IMR-90 (cell line): ENCODE measurements around the gene SMIM26. TPM values are rescaled to one million over a fixed set of nuclear protein-coding genes. Genes with fewer than 3 reads are reported as not detected.

Source experiments
- ATAC-seq: fragments of 200-7000 bp; cut with Tn5 transposase; 2 replicates; pipeline ENCODE4 v1.9.1; 2020; ENCODE audit warnings: low read depth, mild to moderate bottlenecking, moderate library complexity
- BruUV-seq: library from RNA; stranded (reverse); fragments of 400-500 nt; replicated peaks from 2 replicates; lab custom pipeline; 2021; lab: Mats Ljungman, UMichigan
- CTCF ChIA-PET: fragments of 300-600 bp; formaldehyde crosslinking; extraction: SDS; loops from one replicate; lab custom pipeline; 2021; ENCODE audit warnings: antibody characterized with exemption; lab: Yijun Ruan, JAX
- POLR2A ChIA-PET: fragments of 300-600 bp; sonication (Branson Sonifier 250); formaldehyde crosslinking; loops from one replicate; lab custom pipeline; 2022; ENCODE audit warnings: antibody characterized with exemption; ENCODE audit not compliant: unreplicated experiment; lab: Charles Lee
- DNase-seq: peaks from one replicate; pipeline ENCODE4 v3.0.0; 2013
- H2AFZ ChIP-seq: replicated peaks from 2 replicates; pipeline ENCODE3; 2013; ENCODE audit warnings: low read length, mild to moderate bottlenecking; ENCODE audit not compliant: poor library complexity
- H2AK5ac ChIP-seq: 2 replicates; pipeline ENCODE4 v1.6.1; 2013; ENCODE audit warnings: low read depth, low read length, inconsistent platforms
- H2AK9ac ChIP-seq: replicated peaks from 2 replicates; pipeline ENCODE3; 2013; ENCODE audit warnings: mild to moderate bottlenecking, low read depth, low read length, moderate library complexity; ENCODE audit not compliant: poor library complexity
- H2BK120ac ChIP-seq: 2 replicates; pipeline ENCODE4 v1.6.1; 2013; ENCODE audit warnings: low read depth, low read length, inconsistent platforms
- H2BK15ac ChIP-seq: 3 replicates; pipeline ENCODE4 v1.6.1; 2013; ENCODE audit warnings: low read depth, low read length, inconsistent platforms
- H2BK20ac ChIP-seq: 2 replicates; pipeline ENCODE4 v1.6.1; 2013; ENCODE audit warnings: low read depth, mild to moderate bottlenecking, inconsistent platforms, low read length, moderate library complexity
- H2BK5ac ChIP-seq: 2 replicates; pipeline ENCODE4 v1.6.1; 2013; ENCODE audit warnings: mild to moderate bottlenecking, low read depth, low read length, inconsistent platforms; ENCODE audit not compliant: poor library complexity, severe bottlenecking
- H3K14ac ChIP-seq: replicated peaks from 2 replicates; pipeline ENCODE4 v1.6.1; 2013; ENCODE audit warnings: low read depth, low read length, inconsistent platforms
- H3K18ac ChIP-seq: 2 replicates; pipeline ENCODE4 v1.6.1; 2013; ENCODE audit warnings: low read depth, low read length, control low read depth
- H3K23ac ChIP-seq: 2 replicates; pipeline ENCODE4 v1.6.1; 2013; ENCODE audit warnings: low read depth, low read length, inconsistent platforms
- H3K27ac ChIP-seq: 2 replicates; pipeline ENCODE4 v1.5.1; 2013; ENCODE audit warnings: mild to moderate bottlenecking, control low read depth, low read length; ENCODE audit not compliant: insufficient read depth
- H3K27me3 ChIP-seq: 2 replicates; pipeline ENCODE4 v1.6.1; 2013; ENCODE audit warnings: low read length; ENCODE audit not compliant: control insufficient read depth, insufficient read depth
- H3K36me3 ChIP-seq: 2 replicates; pipeline ENCODE4 v1.6.1; 2013; ENCODE audit warnings: low read length, mixed read lengths; ENCODE audit not compliant: control insufficient read depth, insufficient read depth
- H3K4ac ChIP-seq: 2 replicates; pipeline ENCODE4 v1.6.1; 2013; ENCODE audit warnings: low read depth, low read length, inconsistent platforms
- H3K4me1 ChIP-seq: 2 replicates; pipeline ENCODE4 v1.6.1; 2013; ENCODE audit warnings: low read length, mixed read lengths; ENCODE audit not compliant: control insufficient read depth, insufficient read depth
- H3K4me2 ChIP-seq: 2 replicates; pipeline ENCODE4 v1.6.1; 2013; ENCODE audit warnings: low read depth, mild to moderate bottlenecking, control low read depth, low read length, moderate library complexity
- H3K4me3 ChIP-seq: 2 replicates; pipeline ENCODE4 v1.5.1; 2013; ENCODE audit warnings: low read depth, mild to moderate bottlenecking, control low read depth, low read length, moderate library complexity; ENCODE audit not compliant: insufficient read depth
- H3K56ac ChIP-seq: 2 replicates; pipeline ENCODE4 v1.6.1; 2013; ENCODE audit warnings: low read length, inconsistent platforms; ENCODE audit not compliant: insufficient read depth; ENCODE audit errors: extremely low read depth
- H3K79me1 ChIP-seq, 2 experiments: 2 replicates each; pipeline ENCODE4 v1.6.1; 2013; ENCODE audit warnings: low read length in 2 of 2, inconsistent platforms in 1 of 2, low read depth in 1 of 2
- H3K9ac ChIP-seq: 2 replicates; pipeline ENCODE4 v1.6.1; 2013; ENCODE audit warnings: low read depth, low read length, control low read depth
- H3K9me1 ChIP-seq: 2 replicates; pipeline ENCODE4 v1.6.1; 2013; ENCODE audit warnings: low read length, inconsistent platforms; ENCODE audit not compliant: insufficient read depth
- H3K9me3 ChIP-seq: 2 replicates; pipeline ENCODE4 v1.6.1; 2013; ENCODE audit warnings: low read length; ENCODE audit not compliant: control insufficient read depth, insufficient read depth
- H4K20me1 ChIP-seq: 2 replicates; pipeline ENCODE4 v1.6.1; 2013; ENCODE audit warnings: low read length, inconsistent platforms; ENCODE audit not compliant: insufficient read depth
- H4K5ac ChIP-seq: 2 replicates; pipeline ENCODE4 v1.6.1; 2013; ENCODE audit warnings: mild to moderate bottlenecking, low read depth, low read length, control low read depth
- H4K8ac ChIP-seq, 2 experiments: 2 replicates each; pipeline ENCODE4 v1.6.1; 2013; ENCODE audit warnings: low read depth in 2 of 2, low read length in 2 of 2, control low read depth in 1 of 2, inconsistent platforms in 1 of 2
- H4K91ac ChIP-seq: 2 replicates; pipeline ENCODE4 v1.6.1; 2013; ENCODE audit warnings: low read depth, low read length, inconsistent platforms; ENCODE audit not compliant: insufficient read depth
- BHLHE40 ChIP-seq: fragments of 150-350 bp; IDR thresholded peaks from 2 replicates; pipeline ENCODE4 v1.6.1; 2016; ENCODE audit warnings: mild to moderate bottlenecking, low read depth, low read length
- CEBPB ChIP-seq: IDR thresholded peaks from 2 replicates; pipeline ENCODE4 v1.6.1; 2012; ENCODE audit warnings: low read depth, low read length, improper control_type of control experiment
- CHD1 ChIP-seq: IDR thresholded peaks from 2 replicates; pipeline ENCODE4 v1.6.1; 2012; ENCODE audit warnings: low read depth, low read length, improper control_type of control experiment
- CTCF ChIP-seq: conservative IDR thresholded peaks from 2 replicates; pipeline ENCODE4 v1.5.1; 2012; ENCODE audit warnings: mild to moderate bottlenecking, low read depth, low read length, improper control_type of control experiment
- ELK1 ChIP-seq: fragments of 150-350 bp; IDR thresholded peaks from 2 replicates; pipeline ENCODE4 v1.6.1; 2016; ENCODE audit warnings: low read depth, mild to moderate bottlenecking, low read length, moderate library complexity, borderline replicate concordance
- FOS ChIP-seq: fragments of 150-350 bp; IDR thresholded peaks from 2 replicates; pipeline ENCODE4 v1.6.1; 2016; ENCODE audit warnings: low read depth, low read length
- MAFK ChIP-seq: IDR thresholded peaks from 2 replicates; pipeline ENCODE4 v1.6.1; 2012; ENCODE audit warnings: low read depth, low read length, improper control_type of control experiment
- MAZ ChIP-seq: IDR thresholded peaks from 2 replicates; pipeline ENCODE4 v1.6.1; 2012; ENCODE audit warnings: low read depth, mild to moderate bottlenecking, low read length, improper control_type of control experiment, moderate library complexity, borderline replicate concordance
- MXI1 ChIP-seq: IDR thresholded peaks from 2 replicates; pipeline ENCODE4 v1.6.1; 2012; ENCODE audit warnings: low read depth, mild to moderate bottlenecking, low read length, moderate library complexity, borderline replicate concordance
- NFE2L2 ChIP-seq: fragments of 150-350 bp; IDR thresholded peaks from 2 replicates; pipeline ENCODE4 v1.6.1; 2016; ENCODE audit warnings: low read depth, mild to moderate bottlenecking, low read length
- POLR2A ChIP-seq: IDR thresholded peaks from 2 replicates; pipeline ENCODE4 v1.6.1; 2012; ENCODE audit warnings: mild to moderate bottlenecking, low read depth, low read length
- RAD21 ChIP-seq: IDR thresholded peaks from 2 replicates; pipeline ENCODE4 v1.6.1; 2012; ENCODE audit warnings: low read length, improper control_type of control experiment
- RCOR1 ChIP-seq: IDR thresholded peaks from 2 replicates; pipeline ENCODE4 v1.6.1; 2012; ENCODE audit warnings: mild to moderate bottlenecking, low read length, improper control_type of control experiment; ENCODE audit not compliant: insufficient replicate concordance
- RFX5 ChIP-seq: IDR thresholded peaks from 2 replicates; pipeline ENCODE4 v1.8.0; 2012; ENCODE audit warnings: low read depth, mild to moderate bottlenecking, low read length, moderate library complexity
- SMC3 ChIP-seq: fragments of 150-350 bp; IDR thresholded peaks from 2 replicates; pipeline ENCODE4 v1.6.1; 2016; ENCODE audit warnings: low read depth, mild to moderate bottlenecking, antibody characterized with exemption, low read length, moderate library complexity
- USF2 ChIP-seq: fragments of 150-350 bp; IDR thresholded peaks from 2 replicates; pipeline ENCODE4 v1.6.1; 2017; ENCODE audit warnings: mild to moderate bottlenecking, antibody characterized with exemption, low read length, low read depth
- WGBS, 2 experiments: methylation state at CpG; one replicate each; pipeline versions ENCODE4 v1.1.5 to v1.1.7; 2013; ENCODE audit warnings: missing lambda C conversion rate in 2 of 2; ENCODE audit not compliant: insufficient read length in 1 of 2; ENCODE audit errors: extremely low coverage in 2 of 2; 5-methylcytosine and 5-hydroxymethylcytosine counted together
- dilution Hi-C: fragments of 300-500 bp; cut with HindIII; formaldehyde crosslinking; loops from one replicate; pipeline ENCODE4 v1.14.3; 2018; ENCODE audit warnings: low sequenced_read_pairs; ENCODE audit not compliant: unreplicated experiment
- in situ Hi-C: fragments of 300-500 bp; cut with MboI; formaldehyde crosslinking; loops from 3 replicates; pipeline ENCODE4 v1.14.3; 2019; ENCODE audit warnings: low sequenced_read_pairs, inconsistent platforms, mixed read lengths
- intact Hi-C: fragments of 100-400 bp; cut with micrococcal nuclease; formaldehyde crosslinking; loops from 2 replicates; pipeline ENCODE4 v1.10.0; 2022
- polyA plus RNA-seq, 3 experiments: library from polyadenylated mRNA; depleted of rRNA; stranded (reverse); fragments of >200 nt; gene quantifications; 2 replicates each; pipeline ENCODE4 v1.2.3, GENCODE V29; 2012; ENCODE audit warnings: low replicate concordance in 1 of 3
- total RNA-seq: library from RNA; depleted of rRNA; stranded (reverse); fragments of >200 nt; gene quantifications from 2 replicates; pipeline ENCODE4 v1.2.3, GENCODE V29; 2012

Gene SMIM26
- total and polyA plus RNA-seq, 2 of the 4 experiments (the other 2 are of a cell fraction) = 42.8 to 45.7 TPM

GRCh38 chr20:18577942-18578341 is 10.7 kb downstream of the SMIM26 start:
- BruUV-seq = no TSS peak
- Histone ChIP-seq H3K4me2 (no peak overlapping the region), H4K5ac (no peak overlapping the region), H3K9ac (no peak overlapping the region), H3K4ac (no peak overlapping the region), H3K9me1 (no peaks in the 10 kb centered on the region), H4K8ac (no peak overlapping the region), H2BK5ac (no peak overlapping the region), H2AFZ (no peak overlapping the region), H3K27ac (no peak overlapping the region), H3K56ac (no peak overlapping the region), H3K14ac (no peak overlapping the region), H4K20me1 (no peaks in the 10 kb centered on the region), H3K36me3 (no peaks in the 10 kb centered on the region), H4K91ac (no peak overlapping the region), H2BK20ac (no peak overlapping the region), H3K9me3 (no peaks in the 10 kb centered on the region), H3K79me1 (no peaks in the 10 kb centered on the region), H3K18ac (no peak overlapping the region), H2AK9ac (no peak overlapping the region), H2BK120ac (no peak overlapping the region), H3K23ac (no peak overlapping the region), H3K4me3 (no peak overlapping the region), H2AK5ac (no peak overlapping the region), H3K27me3 (no peaks in the 10 kb centered on the region; the same call in 1 of the 2 replicates), H2BK15ac (no peak overlapping the region), H3K4me1 (no peaks in the 10 kb centered on the region)
- WGBS, 2 experiments = 60% methylated on average over 1 of the region's 6 CpGs; no CpG with 5 or more reads in 1 of the 2 experiments
- ChIA-PET POLR2A (no interaction called here), CTCF (no interaction called here)
- TF ChIP-seq BHLHE40 = no peak
- no peak for TF ChIP-seq MAFK
- TF ChIP-seq RCOR1 = no peak
- TF ChIP-seq FOS = no peak
- no peak for TF ChIP-seq RFX5
- TF ChIP-seq USF2 = no peak
- TF ChIP-seq RAD21 = no peak
- no peak for TF ChIP-seq MXI1
- TF ChIP-seq CEBPB = no peak
- TF ChIP-seq NFE2L2 = no peak
- no peak for TF ChIP-seq SMC3
- no peak for TF ChIP-seq CTCF
- TF ChIP-seq MAZ = no peak
- TF ChIP-seq CHD1 = no peak
- TF ChIP-seq POLR2A = no peak
- no peak for TF ChIP-seq ELK1
- dilution Hi-C loops = no loop called here
- DNase-seq (no peak), ATAC-seq (no peak)
- in situ Hi-C loops = no loop called here
- intact Hi-C loops = no loop called here
